SK-N-MC (cell line): ENCODE measurements around the gene MALRD1.

Source experiments
- DNase-seq: peaks from one replicate; pipeline ENCODE4 v3.0.0-alpha.2; 2011; ENCODE audit warnings: low read depth, low spot score
- H3K27ac ChIP-seq: fragments of 200-600 bp; sonication (generic); 2 replicates; pipeline ENCODE4 v1.5.1; 2016; ENCODE audit warnings: mixed run types
- H3K36me3 ChIP-seq: fragments of 200-600 bp; sonication (generic); 2 replicates; pipeline ENCODE4 v1.6.1; 2017; ENCODE audit warnings: antibody characterized with exemption, low read length, mixed read lengths; ENCODE audit not compliant: insufficient read depth
- H3K4me3 ChIP-seq: fragments of 200-600 bp; sonication (generic); 2 replicates; pipeline ENCODE4 v1.5.1; 2016
- H3K9ac ChIP-seq: fragments of 200-600 bp; sonication (generic); 2 replicates; pipeline ENCODE4 v1.8.0; 2017; ENCODE audit warnings: mixed run types, mixed read lengths; ENCODE audit not compliant: insufficient read length
- H3K9me3 ChIP-seq: fragments of 200-600 bp; sonication (generic); 2 replicates; pipeline ENCODE4 v1.6.1; 2017; ENCODE audit warnings: low read depth, mild to moderate bottlenecking, antibody characterized with exemption, low read length, moderate library complexity, mixed read lengths
- EZH2 ChIP-seq: fragments of 200-600 bp; sonication (generic); IDR thresholded peaks from one replicate; pipeline ENCODE4 v1.6.1; 2017; ENCODE audit warnings: antibody characterized with exemption
- FOXP2 ChIP-seq: optimal IDR thresholded peaks from 2 replicates; pipeline ENCODE3; 2011; ENCODE audit warnings: mild to moderate bottlenecking, moderate library complexity; ENCODE audit not compliant: insufficient read depth; ENCODE audit errors: extremely low read length, control extremely low read depth
- POLR2AphosphoS5 ChIP-seq: IDR thresholded peaks from 2 replicates; pipeline ENCODE4 v1.6.1; 2012; ENCODE audit warnings: mild to moderate bottlenecking, low read depth, low read length, borderline replicate concordance

MALRD1 gene

DNA sequence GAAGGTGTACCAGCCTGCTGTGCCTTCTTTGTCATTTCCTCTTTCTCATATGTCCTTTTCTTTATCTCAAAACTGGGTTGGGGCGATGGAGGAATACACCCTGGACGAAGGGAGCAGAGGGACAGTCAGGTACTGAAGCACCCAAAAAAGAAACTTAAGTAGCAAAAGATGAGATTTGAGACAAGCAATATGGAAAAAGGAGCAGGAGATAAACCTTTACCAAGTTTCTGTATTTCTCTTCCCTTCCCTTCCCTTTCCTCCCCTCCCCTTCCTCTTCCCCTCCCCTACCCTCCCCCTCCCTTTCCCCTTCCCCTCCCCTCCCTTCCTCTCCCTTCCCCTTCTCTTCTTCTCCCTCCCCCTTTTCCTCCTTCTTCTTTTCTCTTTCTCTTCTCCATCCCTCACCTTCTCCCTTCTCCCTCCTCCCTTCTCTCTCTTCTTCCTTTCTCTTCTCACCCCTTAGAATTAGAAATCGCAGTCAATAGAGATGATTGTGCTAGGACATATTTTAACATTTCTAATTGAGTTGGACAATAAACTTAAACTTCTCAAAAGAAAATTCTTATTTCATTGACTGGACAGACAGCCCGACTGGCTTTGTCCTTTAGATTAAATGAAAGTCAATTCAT, 652.9 kb downstream of the MALRD1 start:
- Histone ChIP-seq H3K4me3 (no peak overlapping the region), H3K36me3 (no peaks in the 10 kb centered on the region), H3K9ac (no peak overlapping the region), H3K9me3 (no peaks in the 10 kb centered on the region), H3K27ac (no peak overlapping the region)
- no peak for DNase-seq
- no peak for TF ChIP-seq EZH2
- TF ChIP-seq FOXP2 = no peak
- TF ChIP-seq POLR2AphosphoS5 = no peak

DNA sequence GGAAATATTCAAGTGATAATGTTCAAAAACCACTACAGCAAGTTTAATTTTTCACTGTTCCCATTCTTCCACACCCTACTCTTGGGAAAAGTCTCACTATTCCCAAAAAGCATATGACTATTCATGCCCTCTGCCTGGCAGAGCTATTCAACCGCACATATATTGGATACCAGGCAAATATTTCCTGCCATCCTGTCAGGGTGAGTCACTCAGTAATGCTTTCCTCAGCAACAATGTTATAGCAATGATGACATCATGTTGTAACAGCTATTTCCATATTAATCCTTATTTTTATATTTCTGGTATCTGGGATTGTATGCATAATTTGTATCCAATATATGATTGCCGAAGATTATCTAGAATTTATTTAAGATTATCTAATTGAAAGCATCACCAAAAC, 653.6 kb downstream of the MALRD1 start:
- Histone ChIP-seq H3K9ac (no peak overlapping the region), H3K9me3 (no peaks in the 10 kb centered on the region), H3K36me3 (no peaks in the 10 kb centered on the region), H3K27ac (no peak overlapping the region), H3K4me3 (no peak overlapping the region)
- TF ChIP-seq EZH2 (no peak), POLR2AphosphoS5 (no peak), FOXP2 (no peak)
- DNase-seq = no peak

DNA sequence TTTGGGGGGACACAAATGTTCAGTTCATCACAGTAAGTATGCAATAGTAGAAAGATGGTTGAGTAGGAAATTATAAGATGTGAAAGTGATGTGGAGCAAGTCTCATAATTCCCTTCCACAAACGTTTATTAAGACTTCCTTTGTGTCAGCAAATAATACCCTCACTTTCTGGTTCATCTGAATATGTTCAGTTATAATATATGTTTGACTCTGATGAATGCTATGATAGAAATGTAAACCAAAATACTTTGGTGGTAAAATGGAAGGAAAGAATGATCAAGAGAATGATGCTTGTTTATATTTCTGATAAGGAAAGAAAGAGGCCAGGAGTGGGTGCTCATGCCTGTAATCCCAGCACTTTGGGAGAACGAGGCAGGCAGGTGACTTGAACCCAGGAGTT, 655.9 kb downstream of the MALRD1 start:
- H3K27ac ChIP-seq = no peak overlapping the region
- H3K4me3 ChIP-seq = no peak overlapping the region
- no peaks in the 10 kb centered on the region for H3K9me3 ChIP-seq
- DNase-seq = no peak
- TF ChIP-seq FOXP2 = no peak
- no peaks in the 10 kb centered on the region for H3K36me3 ChIP-seq
- H3K9ac ChIP-seq = no peak overlapping the region

DNA sequence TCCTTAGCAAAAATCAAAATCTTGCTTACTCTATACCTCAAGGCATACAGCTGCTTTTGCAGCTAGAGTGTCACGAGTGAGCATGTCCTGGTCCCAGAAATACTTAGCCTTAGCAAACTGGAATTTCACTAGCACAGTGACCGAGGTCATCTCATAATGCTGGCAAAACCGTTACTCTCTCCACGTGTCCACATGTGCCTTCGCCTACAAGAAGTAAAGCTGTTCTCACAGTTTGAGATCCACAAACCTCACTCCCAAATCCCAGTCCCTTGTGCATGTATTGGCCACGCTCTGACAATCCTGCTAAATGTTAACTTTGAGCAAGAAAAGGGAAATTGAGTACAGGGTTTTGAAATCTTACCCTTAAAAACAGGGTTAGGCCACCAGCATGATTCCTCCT, 656.6 kb downstream of the MALRD1 start:
- DNase-seq = no peak
- Histone ChIP-seq H3K36me3 (no peaks in the 10 kb centered on the region), H3K4me3 (no peak overlapping the region), H3K27ac (no peak overlapping the region), H3K9ac (no peak overlapping the region), H3K9me3 (no peaks in the 10 kb centered on the region)
- TF ChIP-seq FOXP2 = no peak
- no peak for TF ChIP-seq EZH2
- TF ChIP-seq POLR2AphosphoS5 = no peak

DNA sequence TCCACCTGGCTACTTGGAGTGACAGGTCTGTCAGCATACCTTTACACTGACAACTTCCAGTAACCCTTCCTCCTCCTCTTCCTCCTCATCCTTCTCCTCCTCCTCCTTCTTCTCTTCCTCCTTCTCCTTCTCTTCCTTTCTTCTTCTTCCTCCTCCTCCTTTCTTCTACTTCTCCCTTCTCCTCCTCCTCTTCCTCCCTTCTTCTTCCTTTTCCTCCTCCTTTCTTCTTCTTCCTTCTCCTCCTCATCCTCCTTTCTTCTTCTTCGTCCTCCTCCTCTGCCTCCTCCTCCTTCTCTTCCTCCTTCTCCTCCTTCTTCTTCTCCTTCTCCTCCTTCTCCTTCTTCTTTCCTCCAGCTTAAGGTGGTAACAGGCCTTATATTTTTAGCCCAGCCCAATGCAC, 658.3 kb downstream of the MALRD1 start:
- no peak overlapping the region for H3K9ac ChIP-seq
- H3K36me3 ChIP-seq = no peaks in the 10 kb centered on the region
- no peaks in the 10 kb centered on the region for H3K9me3 ChIP-seq
- H3K27ac ChIP-seq = no peak overlapping the region
- TF ChIP-seq FOXP2 (no peak), EZH2 (no peak), POLR2AphosphoS5 (no peak)
- H3K4me3 ChIP-seq = no peak overlapping the region
- DNase-seq = no peak

DNA sequence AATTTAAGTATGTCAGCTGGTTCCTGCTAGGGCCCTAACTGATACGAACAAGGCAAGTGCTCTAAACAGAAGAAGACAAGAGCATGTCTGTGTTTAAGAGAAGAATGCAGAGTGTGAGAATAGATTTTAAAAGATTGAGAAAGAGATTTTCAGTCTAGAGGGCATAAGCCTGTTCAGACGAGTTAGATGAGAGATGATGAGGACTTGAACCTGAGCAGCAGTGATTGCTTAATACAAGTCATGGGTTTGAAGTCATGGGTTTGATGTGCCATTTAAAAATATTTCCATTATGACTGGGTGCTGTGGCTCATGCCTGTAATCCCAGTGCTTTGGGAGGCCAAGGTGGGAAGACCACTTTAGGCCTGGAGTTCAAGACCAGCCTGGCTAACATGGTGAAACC, 658.8 kb downstream of the MALRD1 start:
- TF ChIP-seq EZH2 (no peak), FOXP2 (no peak), POLR2AphosphoS5 (no peak)
- Histone ChIP-seq H3K36me3 (no peaks in the 10 kb centered on the region), H3K4me3 (no peak overlapping the region), H3K9me3 (no peaks in the 10 kb centered on the region), H3K27ac (no peak overlapping the region), H3K9ac (no peak overlapping the region)
- DNase-seq = no peak

DNA sequence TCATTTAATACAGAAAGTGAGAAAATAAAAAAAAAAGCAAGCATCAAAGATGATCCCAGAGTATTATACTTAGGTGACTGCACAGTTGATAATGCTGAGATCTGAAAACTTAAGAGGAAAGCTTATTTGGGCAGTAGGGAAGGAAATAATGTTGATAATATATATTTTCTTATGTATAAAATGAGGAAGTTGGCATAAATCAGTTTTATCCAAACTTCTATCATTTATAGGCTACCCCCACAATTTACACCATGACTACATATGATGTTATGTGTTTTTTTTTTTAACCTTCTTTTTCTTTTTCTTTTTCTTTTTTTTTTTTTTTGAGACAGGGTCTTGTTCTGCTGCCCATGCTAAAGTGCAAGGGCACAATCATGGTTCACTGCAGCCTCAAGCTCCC, 659.4 kb downstream of the MALRD1 start:
- Histone ChIP-seq H3K36me3 (no peaks in the 10 kb centered on the region), H3K27ac (no peak overlapping the region), H3K4me3 (no peak overlapping the region), H3K9me3 (no peaks in the 10 kb centered on the region), H3K9ac (no peak overlapping the region)
- TF ChIP-seq POLR2AphosphoS5 (no peak), EZH2 (no peak), FOXP2 (no peak)
- no peak for DNase-seq

DNA sequence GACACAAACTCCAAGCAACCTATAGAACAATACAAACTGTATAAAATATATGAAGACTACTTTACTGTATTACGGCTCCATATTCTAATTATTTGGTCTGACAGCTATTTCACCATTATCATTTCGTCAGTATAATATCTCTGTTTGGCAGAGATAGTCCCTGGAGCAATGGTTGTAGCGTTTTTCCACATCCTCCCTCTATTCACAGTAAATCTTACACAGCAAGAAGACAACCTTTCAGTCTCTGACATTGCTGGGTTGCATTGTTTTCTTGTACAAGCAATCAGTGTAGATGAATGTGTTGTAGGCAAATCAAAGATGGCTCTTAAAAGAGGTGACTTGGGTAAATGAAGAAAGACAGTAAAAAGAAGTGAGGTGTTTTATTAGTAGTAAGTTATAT, 662.0 kb downstream of the MALRD1 start:
- Histone ChIP-seq H3K9ac (no peak overlapping the region), H3K36me3 (no peaks in the 10 kb centered on the region)

DNA sequence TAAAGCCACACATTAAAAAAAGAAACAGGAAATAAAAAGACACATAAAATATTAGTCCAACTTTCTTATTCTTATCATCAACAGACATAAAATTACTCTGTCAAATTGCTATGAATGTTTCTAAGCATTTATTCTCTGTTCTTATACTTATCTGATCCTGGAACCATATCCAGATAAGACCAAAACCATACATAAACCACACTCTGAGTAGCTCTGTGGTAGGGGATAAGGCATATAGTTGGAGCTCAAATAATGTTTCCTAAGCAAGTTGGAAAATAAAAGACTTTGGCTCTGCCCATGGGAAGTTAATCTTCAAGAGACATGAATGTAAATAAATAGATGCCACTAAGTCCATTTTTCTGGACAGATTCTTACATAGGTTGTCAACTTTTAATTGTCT, 664.6 kb downstream of the MALRD1 start:
- Histone ChIP-seq H3K27ac (no peak overlapping the region), H3K9me3 (no peaks in the 10 kb centered on the region), H3K9ac (no peak overlapping the region), H3K4me3 (no peak overlapping the region), H3K36me3 (no peaks in the 10 kb centered on the region)
- TF ChIP-seq FOXP2 (no peak), EZH2 (no peak)
- DNase-seq = no peak

More for the DNA sequence above, 662.0 kb downstream of the MALRD1 start:
- H3K4me3 ChIP-seq = no peak overlapping the region
- TF ChIP-seq EZH2 (no peak), FOXP2 (no peak), POLR2AphosphoS5 (no peak)
- no peaks in the 10 kb centered on the region for H3K9me3 ChIP-seq
- no peak for DNase-seq
- H3K27ac ChIP-seq = no peak overlapping the region
